GM12801 (cell line): Measurements from ENCODE around the gene IGF1R.

Experiments used
- CTCF ChIP-seq: IDR thresholded peaks from one replicate; pipeline ENCODE4 v1.5.1; 2011; ENCODE audit warnings: control low read depth; ENCODE audit not compliant: insufficient read length; ENCODE audit errors: extremely low read depth

Gene IGF1R

DNA sequence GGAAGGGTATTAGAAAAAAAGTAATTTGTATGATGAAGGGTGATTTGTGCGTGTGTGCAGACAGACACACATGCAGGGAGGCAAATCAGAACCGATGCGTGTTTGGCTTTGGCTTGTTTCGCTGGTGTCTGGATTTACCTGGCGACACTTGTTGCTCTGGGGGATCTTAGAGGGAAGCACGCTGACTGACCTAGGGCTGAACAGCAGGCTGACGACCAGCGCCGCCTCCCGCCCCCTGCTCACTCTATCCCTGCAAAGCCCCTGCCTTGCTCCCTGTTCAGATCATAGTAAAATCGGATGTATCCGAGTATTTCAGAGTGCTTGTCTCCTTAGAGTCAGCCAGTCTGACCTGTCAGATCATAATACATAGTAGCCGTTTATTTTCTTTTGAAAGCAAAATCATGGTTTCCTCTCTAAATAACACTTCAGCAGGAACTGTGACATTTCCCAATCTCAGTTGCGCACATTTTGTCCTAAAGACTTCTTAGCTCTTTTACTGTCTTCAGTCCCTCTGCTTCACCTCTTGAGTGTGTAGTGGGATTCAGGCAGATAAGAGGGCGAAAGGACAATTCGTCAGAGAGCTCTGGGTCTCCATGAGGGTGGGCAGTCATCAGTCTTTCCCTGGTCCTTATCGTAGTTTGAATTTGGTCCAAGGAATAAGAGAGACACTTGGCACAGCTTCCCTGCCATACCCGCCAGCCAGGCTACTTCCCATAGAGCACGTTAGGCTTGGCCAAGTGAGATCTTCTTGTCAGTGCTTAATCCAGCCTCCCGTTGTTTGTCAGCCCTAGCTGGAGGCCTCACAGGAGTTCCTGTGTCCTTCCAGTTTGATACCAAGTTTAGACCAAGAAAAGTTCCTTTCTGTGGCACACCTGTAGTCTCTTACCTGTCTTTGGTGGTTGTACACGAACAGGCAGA lies 261.9 kb downstream of the IGF1R start:
- no peak for TF ChIP-seq CTCF

DNA sequence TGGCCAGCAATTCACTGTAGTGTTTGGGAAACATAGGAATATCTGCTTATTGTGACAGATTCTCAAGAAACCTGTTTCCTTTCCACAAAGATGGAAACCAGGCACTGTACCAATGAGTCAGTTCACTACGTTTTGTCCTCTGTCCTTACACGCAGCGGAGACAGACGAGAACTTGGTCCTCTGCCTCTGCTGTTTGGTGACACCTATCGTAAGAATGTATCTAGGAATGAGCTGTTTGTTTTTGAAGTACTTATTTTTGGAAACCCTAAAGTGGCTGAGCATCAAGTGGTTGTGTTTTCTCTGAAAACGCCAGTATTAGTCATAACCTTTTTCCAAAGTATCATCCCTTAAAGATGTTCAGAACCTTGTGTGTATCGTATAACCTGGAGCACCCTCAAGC lies 266.3 kb downstream of the IGF1R start:
- TF ChIP-seq CTCF: no peak

DNA sequence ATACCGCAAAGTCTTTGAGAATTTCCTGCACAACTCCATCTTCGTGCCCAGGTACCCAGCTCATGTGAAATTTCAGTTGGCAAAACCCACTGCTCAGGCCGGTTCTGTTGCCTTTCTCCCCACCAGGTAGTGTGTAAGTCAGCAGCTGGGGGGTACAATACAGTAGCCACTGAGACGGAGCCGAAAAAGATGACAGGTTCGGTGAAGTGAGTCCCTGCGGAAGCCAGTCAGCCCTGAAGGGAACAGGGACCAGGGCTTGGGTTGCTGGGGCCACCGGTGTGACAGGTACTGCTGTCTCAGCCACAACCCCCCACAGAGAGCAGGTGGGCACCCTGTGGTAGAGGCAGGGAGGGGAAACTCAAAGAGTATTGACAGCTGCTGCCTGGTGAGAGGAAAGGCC lies 268.5 kb downstream of the IGF1R start:
- no peak for TF ChIP-seq CTCF

GRCh38 chr15:98917417-98917816 lies 269.1 kb downstream of the IGF1R start:
- TF ChIP-seq CTCF: no peak

GRCh38 chr15:98920091-98920880 lies 271.9 kb downstream of the IGF1R start:
- no peak for TF ChIP-seq CTCF

DNA sequence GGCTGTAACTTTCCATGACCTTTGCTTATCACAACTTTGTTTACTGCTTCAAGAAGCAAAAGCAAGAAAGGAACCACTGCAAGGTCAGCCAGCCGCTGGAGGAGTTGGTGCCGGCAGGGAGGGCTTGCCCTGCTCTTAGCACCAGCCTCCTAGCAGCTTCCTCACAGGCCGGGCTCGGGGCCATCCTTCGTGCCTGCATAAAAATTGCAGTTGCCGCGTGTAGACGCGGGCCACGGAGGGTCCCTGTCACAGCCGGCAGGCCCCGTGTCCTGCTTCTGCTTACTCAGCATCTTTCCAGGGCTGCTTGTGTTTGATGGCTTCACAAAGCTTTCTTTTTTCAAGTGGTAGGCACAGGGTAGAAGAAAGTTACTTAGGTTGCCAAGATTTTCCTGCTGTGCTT lies 274.8 kb downstream of the IGF1R start:
- no peak for TF ChIP-seq CTCF

- TF ChIP-seq CTCF: no peak
These were observed 275.2 kb downstream of the IGF1R start for GRCh38 chr15:98923579-98923978.
